Thymus (tissue), 11 donors: ENCODE measurements around the gene GNLY. TPM values are rescaled to one million over a fixed set of nuclear protein-coding genes. Genes with fewer than 3 reads are reported as not detected.
"Not testable (repeated sequence)": the region's sequence is repeated elsewhere in the genome, so short reads cannot be mapped to it uniquely, and the experiment has no call there.

Experiments
- DNase-seq, 9 donors: peaks; one replicate each; pipeline ENCODE4 v3.0.0-alpha.2; 2013; ENCODE audit warnings: low spot score in 9 of 9, low read depth in 6 of 9, missing footprints in 1 of 9
- H3K27ac ChIP-seq, 2 donors: one replicate each; pipeline ENCODE4 v1.5.1; 2013; ENCODE audit warnings: control low read depth in 1 of 2, low read depth in 1 of 2, low read length in 1 of 2, mild to moderate bottlenecking in 1 of 2, moderate library complexity in 1 of 2
- H3K27me3 ChIP-seq, 2 donors: one replicate each; pipeline ENCODE4 v1.5.1; 2013; ENCODE audit warnings: low read length in 1 of 2; ENCODE audit not compliant: control insufficient read depth in 2 of 2, insufficient read depth in 1 of 2
- H3K36me3 ChIP-seq, 2 donors: one replicate each; pipeline ENCODE4 v1.5.1; 2013; ENCODE audit warnings: low read length in 1 of 2, mild to moderate bottlenecking in 1 of 2, moderate library complexity in 1 of 2; ENCODE audit not compliant: control insufficient read depth in 2 of 2, insufficient read depth in 2 of 2
- H3K4me1 ChIP-seq, 2 donors: one replicate each; pipeline ENCODE4 v1.5.1; 2013; ENCODE audit warnings: low read length in 2 of 2; ENCODE audit not compliant: control insufficient read depth in 2 of 2, insufficient read depth in 2 of 2
- H3K4me3 ChIP-seq, 2 donors: one replicate each; pipeline ENCODE4 v1.5.1; 2013; ENCODE audit warnings: low read length in 2 of 2, control low read depth in 1 of 2, mild to moderate bottlenecking in 1 of 2
- H3K9me3 ChIP-seq, 2 donors: one replicate each; pipeline ENCODE4 v1.5.1; 2013; ENCODE audit warnings: low read length in 1 of 2, mild to moderate bottlenecking in 1 of 2; ENCODE audit not compliant: control insufficient read depth in 2 of 2, insufficient read depth in 1 of 2
- WGBS: extraction: QIAGEN DNeasy Blood & Tissue Kit; methylation state at CpG from one replicate; pipeline ENCODE4 v1.1.7; 2013; 5-methylcytosine and 5-hydroxymethylcytosine counted together
- polyA plus RNA-seq: library from polyadenylated mRNA; stranded (reverse); fragments of 200-250 nt; gene quantifications from one replicate; pipeline ENCODE4 v1.2.3, GENCODE V29; 2013
- total RNA-seq: library from RNA; stranded (reverse); fragments of 120-200 nt; gene quantifications from one replicate; pipeline ENCODE4 v1.2.4, GENCODE V29; 2013
- donor health status: healthy.

Gene GNLY
- total and polyA plus RNA-seq, 2 donors = 1.7 to 7.0 TPM

- Histone ChIP-seq H3K36me3 (peaks cover 59 to 68% of the 10 kb centered on the region in 2 donors), H3K4me1 (no peaks in the 10 kb centered on the region), H3K4me3 (no peak overlapping the region), H3K27ac (no peak overlapping the region), H3K27me3 (no peaks in the 10 kb centered on the region), H3K9me3 (no peaks in the 10 kb centered on the region)
- no peak for DNase-seq
- WGBS = 98% methylated on average over 3 of the region's 3 CpGs
Observed at GRCh38 chr2:85651097-85651496, 43.1 kb upstream of the GNLY start.

GRCh38 chr2:85652056-85652455 lies 42.1 kb upstream of the GNLY start:
- no peak for DNase-seq
- Histone ChIP-seq H3K27me3 (no peaks in the 10 kb centered on the region), H3K36me3 (peaks cover 65 to 67% of the 10 kb centered on the region in 2 donors), H3K9me3 (no peaks in the 10 kb centered on the region), H3K4me3 (no peak overlapping the region), H3K27ac (no peak overlapping the region), H3K4me1 (no peaks in the 10 kb centered on the region)
- over 99% methylated on average over 2 of the region's 2 CpGs for WGBS

- WGBS = 84% methylated on average over 3 of the region's 3 CpGs
- DNase-seq = no peak
- H3K27ac ChIP-seq = no peak overlapping the region
- no peaks in the 10 kb centered on the region for H3K4me1 ChIP-seq
- no peak overlapping the region for H3K4me3 ChIP-seq
- H3K27me3 ChIP-seq = no peaks in the 10 kb centered on the region
- no peaks in the 10 kb centered on the region for H3K9me3 ChIP-seq
- H3K36me3 ChIP-seq = peaks cover 51 to 52% of the 10 kb centered on the region in 2 donors
Observed at GRCh38 chr2:85653996-85654395, 40.2 kb upstream of the GNLY start.

- H3K27ac ChIP-seq = no peak overlapping the region
- peaks cover 34 to 38% of the 10 kb centered on the region in 2 donors for H3K36me3 ChIP-seq
- H3K27me3 ChIP-seq = no peaks in the 10 kb centered on the region
- WGBS = 95% methylated on average over 7 of the region's 7 CpGs
- H3K9me3 ChIP-seq = no peaks in the 10 kb centered on the region
- DNase-seq = no peak
- H3K4me1 ChIP-seq = no peaks in the 10 kb centered on the region
- H3K4me3 ChIP-seq = no peak overlapping the region
Observed at GRCh38 chr2:85655961-85656417, 38.2 kb upstream of the GNLY start.

GRCh38 chr2:85656468-85656867 lies 37.7 kb upstream of the GNLY start:
- Histone ChIP-seq H3K27me3 (no peaks in the 10 kb centered on the region), H3K4me1 (no peaks in the 10 kb centered on the region), H3K36me3 (peaks cover 29 to 38% of the 10 kb centered on the region in 2 donors), H3K9me3 (no peaks in the 10 kb centered on the region), H3K4me3 (no peak overlapping the region), H3K27ac (no peak overlapping the region)
- WGBS = 96% methylated on average over 3 of the region's 3 CpGs
- no peak for DNase-seq

GRCh38 chr2:85657399-85657798 lies 36.8 kb upstream of the GNLY start:
- H3K27me3 ChIP-seq, DNase-seq, H3K9me3 ChIP-seq, H3K27ac ChIP-seq, H3K4me3 ChIP-seq, H3K4me1 ChIP-seq: not testable (repeated sequence)
- peaks cover 23 to 29% of the 10 kb centered on the region in 2 donors for H3K36me3 ChIP-seq
- WGBS = 98% methylated on average over 4 of the region's 4 CpGs

- no peak overlapping the region for H3K27ac ChIP-seq
- no peak overlapping the region for H3K4me3 ChIP-seq
- peaks cover 13 to 22% of the 10 kb centered on the region in 2 donors for H3K36me3 ChIP-seq
- no peaks in the 10 kb centered on the region for H3K9me3 ChIP-seq
- no peaks in the 10 kb centered on the region for H3K4me1 ChIP-seq
- no peak for DNase-seq
- H3K27me3 ChIP-seq = no peaks in the 10 kb centered on the region
- 82% methylated on average over 13 of the region's 13 CpGs for WGBS
Observed at GRCh38 chr2:85659324-85659981, 34.7 kb upstream of the GNLY start.

- H3K9me3 ChIP-seq, H3K4me3 ChIP-seq, H3K4me1 ChIP-seq, H3K27me3 ChIP-seq, H3K27ac ChIP-seq, DNase-seq: not testable (repeated sequence)
- WGBS = 93% methylated on average over 11 of the region's 11 CpGs
- H3K36me3 ChIP-seq = peaks cover 13 to 22% of the 10 kb centered on the region in 2 donors
Observed at GRCh38 chr2:85660301-85660700, 33.9 kb upstream of the GNLY start.

- Histone ChIP-seq H3K27ac (no peak overlapping the region), H3K9me3 (no peaks in the 10 kb centered on the region), H3K27me3 (no peaks in the 10 kb centered on the region), H3K4me1 (no peaks in the 10 kb centered on the region), H3K36me3 (peaks cover 13 to 22% of the 10 kb centered on the region in 2 donors), H3K4me3 (no peak overlapping the region)
- DNase-seq = no peak
- 95% methylated on average over 7 of the region's 7 CpGs for WGBS
Observed at GRCh38 chr2:85660725-85661124, 33.4 kb upstream of the GNLY start.
